ENCODE data around the gene PCDHGC5. TPM values are rescaled to one million over a fixed set of nuclear protein-coding genes. Genes with fewer than 3 reads are reported as not detected.

PCDHGC5 gene
- total RNA-seq, 2 donors from 2014 or later: 2.0 to 3.1 TPM

GRCh38 chr5:141484641-141485311 is 4.1 kb upstream of the PCDHGC5 start, which contains the start of gene PCDHGC4:
Gene PCDHGC4 (plus strand): TSS chr5:141485030. CDS start chr5:141485174, 144 bp downstream.
- no peaks in the 10 kb centered on the region for H3K9me3 ChIP-seq
- DNase-seq (no peak), ATAC-seq (no peak)
- 7 to 19% methylated on average over 25 to 39 of the region's 39 CpGs for WGBS, 2 donors
- no peak within 1 kb of the TSS for H3K4me3 ChIP-seq
- TF ChIP-seq POLR2A (IDR thresholded peaks at IDR 0.05) (no peak), CTCF (IDR thresholded peaks at IDR 0.05) (no peak)
- no peaks in the 10 kb centered on the region for H3K36me3 ChIP-seq (replicated peaks in 1 of 2; ENCODE audit: insufficient read depth in 1 of 2, low read depth in 2 of 2)
- H3K27ac ChIP-seq: no peak within 1 kb of the TSS
- no peaks in the 10 kb centered on the region for H3K27me3 ChIP-seq
- intact Hi-C loops (cut with DNase I): no loop called here
- peaks cover 18% of the 10 kb centered on the region for H3K4me1 ChIP-seq

GRCh38 chr5:141485321-141486055 is 3.4 kb upstream of the PCDHGC5 start:
- intact Hi-C loops (cut with DNase I): no loop called here
- no peaks in the 10 kb centered on the region for H3K27me3 ChIP-seq
- no peak overlapping the region for H3K27ac ChIP-seq
- DNase-seq (no peak), ATAC-seq (no peak)
- H3K9me3 ChIP-seq: no peaks in the 10 kb centered on the region
- H3K4me1 ChIP-seq: peaks cover 18% of the 10 kb centered on the region
- WGBS, 2 donors: 55 to 61% methylated on average over 19 to 38 of the region's 38 CpGs
- TF ChIP-seq CTCF (IDR thresholded peaks at IDR 0.05) (no peak), POLR2A (IDR thresholded peaks at IDR 0.05) (no peak)
- no peaks in the 10 kb centered on the region for H3K36me3 ChIP-seq (replicated peaks in 1 of 2; ENCODE audit: insufficient read depth in 1 of 2, low read depth in 2 of 2)
- no peak overlapping the region for H3K4me3 ChIP-seq

GRCh38 chr5:141486091-141486490 is 2.8 kb upstream of the PCDHGC5 start:
- no peak overlapping the region for H3K4me3 ChIP-seq
- ATAC-seq (no peak), DNase-seq (no peak)
- no peaks in the 10 kb centered on the region for H3K27me3 ChIP-seq
- intact Hi-C loops (cut with DNase I): no loop called here
- TF ChIP-seq CTCF (IDR thresholded peaks at IDR 0.05) (no peak), POLR2A (IDR thresholded peaks at IDR 0.05) (no peak)
- no peaks in the 10 kb centered on the region for H3K36me3 ChIP-seq (replicated peaks in 1 of 2; ENCODE audit: insufficient read depth in 1 of 2, low read depth in 2 of 2)
- peaks cover 18% of the 10 kb centered on the region for H3K4me1 ChIP-seq
- H3K9me3 ChIP-seq: no peaks in the 10 kb centered on the region
- 84 to 85% methylated on average over 8 to 9 of the region's 9 CpGs for WGBS, 2 donors
- no peak overlapping the region for H3K27ac ChIP-seq

- TF ChIP-seq POLR2A (IDR thresholded peaks at IDR 0.05): no peak
- no peak for TF ChIP-seq CTCF (IDR thresholded peaks at IDR 0.05)
- ATAC-seq: no peak
- Histone ChIP-seq H3K27me3 (no peaks in the 10 kb centered on the region), H3K27ac (no peak overlapping the region), H3K4me1 (peaks cover 18% of the 10 kb centered on the region), H3K9me3 (no peaks in the 10 kb centered on the region), H3K36me3 (replicated peaks in 1 of 2; ENCODE audit: insufficient read depth in 1 of 2, low read depth in 2 of 2) (no peaks in the 10 kb centered on the region), H3K4me3 (no peak overlapping the region)
- no peak for DNase-seq
- intact Hi-C loops (cut with DNase I): no loop called here
- WGBS, 2 donors: 91 to 95% methylated on average over 4 to 7 of the region's 7 CpGs
Observed at GRCh38 chr5:141487131-141487530, 1.8 kb upstream of the PCDHGC5 start.

All from body of pancreas (tissue), 4 donors.